PC-9 (cell line): Measurements from ENCODE around the gene EIF4E. TPM values are rescaled to one million over a fixed set of nuclear protein-coding genes. Genes with fewer than 3 reads are reported as not detected.
A peak's percentile ranks its signal among the peaks of the same experiment; 100 is the strongest.

Experiments
- BruUV-seq: library from RNA; stranded (reverse); fragments of 400-500 nt; replicated peaks from 2 replicates; lab custom pipeline; 2021; lab: Mats Ljungman, UMichigan
- CTCF ChIA-PET: fragments of 300-600 bp; sonication (Branson Sonifier 250); formaldehyde crosslinking; loops from one replicate; lab custom pipeline; 2022; ENCODE audit warnings: antibody characterized with exemption; lab: Charles Lee
- POLR2A ChIA-PET: fragments of 300-600 bp; sonication (Branson Sonifier 250); formaldehyde crosslinking; loops from one replicate; lab custom pipeline; 2022; ENCODE audit warnings: antibody characterized with exemption; ENCODE audit not compliant: unreplicated experiment; lab: Charles Lee
- DNase-seq, 2 experiments: peaks; one replicate each; pipeline versions ENCODE4 v3.0.0 to v3.0.0-alpha.2; 2015 to 2022; ENCODE audit warnings: mixed read lengths in 1 of 2
- H2AFZ ChIP-seq: fragments of 200-600 bp; sonication (generic); 2 replicates; pipeline ENCODE4 v1.8.1; 2017; ENCODE audit warnings: antibody characterized with exemption
- H3F3A ChIP-seq: fragments of 200-600 bp; sonication (generic); 2 replicates; pipeline ENCODE4 v1.8.1; 2017; ENCODE audit warnings: antibody characterized with exemption, mild to moderate bottlenecking, low read depth; ENCODE audit not compliant: insufficient read depth
- H3K27ac ChIP-seq: fragments of 200-600 bp; sonication (generic); 2 replicates; pipeline ENCODE4 v1.6.1; 2016; ENCODE audit warnings: mixed run types
- H3K27me3 ChIP-seq: fragments of 200-600 bp; sonication (generic); 2 replicates; pipeline ENCODE4 v1.6.1; 2016; ENCODE audit warnings: low read depth, mixed run types; ENCODE audit not compliant: insufficient read depth
- H3K36me3 ChIP-seq: fragments of 200-600 bp; sonication (generic); 2 replicates; pipeline ENCODE4 v1.6.1; 2016; ENCODE audit warnings: low read depth, mixed run types
- H3K4me1 ChIP-seq: fragments of 200-600 bp; sonication (generic); replicated peaks from 2 replicates; pipeline ENCODE4 v1.6.1; 2016; ENCODE audit warnings: mixed run types; ENCODE audit not compliant: insufficient read depth
- H3K4me2 ChIP-seq: fragments of 200-600 bp; sonication (generic); 2 replicates; pipeline ENCODE4 v1.6.1; 2017; ENCODE audit warnings: mixed run types
- H3K4me3 ChIP-seq: fragments of 200-600 bp; sonication (generic); 2 replicates; pipeline ENCODE4 v1.6.1; 2016; ENCODE audit warnings: mixed run types
- H3K79me2 ChIP-seq: fragments of 200-600 bp; sonication (generic); 2 replicates; pipeline ENCODE4 v1.6.1; 2017; ENCODE audit warnings: low read depth, mixed run types
- H3K9me2 ChIP-seq: fragments of 200-600 bp; sonication (generic); 2 replicates; pipeline ENCODE4 v1.8.1; 2017; ENCODE audit warnings: mild to moderate bottlenecking; ENCODE audit not compliant: insufficient read depth
- H3K9me3 ChIP-seq: fragments of 200-600 bp; sonication (generic); 2 replicates; pipeline ENCODE4 v1.8.1; 2016; ENCODE audit warnings: low read depth; ENCODE audit not compliant: insufficient read depth
- H4K20me1 ChIP-seq: fragments of 200-600 bp; sonication (generic); 2 replicates; pipeline ENCODE4 v1.8.1; 2017; ENCODE audit not compliant: insufficient read depth
- CTCF ChIP-seq: fragments of 200-600 bp; sonication (generic); conservative IDR thresholded peaks from 2 replicates; pipeline ENCODE4 v1.6.1; 2017; ENCODE audit warnings: mixed run types, antibody characterized with exemption, mild to moderate bottlenecking, moderate library complexity
- EZH2 ChIP-seq: fragments of 200-600 bp; sonication (generic); IDR thresholded peaks from 2 replicates; pipeline ENCODE4 v1.8.0; 2017; ENCODE audit warnings: antibody characterized with exemption, low read depth
- intact Hi-C: fragments of 100-400 bp; cut with micrococcal nuclease; formaldehyde crosslinking; loops from one replicate; pipeline ENCODE4 v1.10.0; 2022; ENCODE audit not compliant: unreplicated experiment
- total RNA-seq: library from RNA; stranded (reverse); gene quantifications from 2 replicates; pipeline ENCODE4 v1.2.3, GENCODE V29; 2021

Gene EIF4E
- total RNA-seq, 1 experiment from 2014 or later, result 59.6 TPM

- no peak overlapping the region for H3K27ac ChIP-seq
- H3K4me3 ChIP-seq, result no peak overlapping the region
- CTCF ChIA-PET, result interaction anchor here (0.5 to 0.7 kb wide), 4 partner anchors 10 to 178 kb away, joined by 3 to 5 read pairs (median 4); no protein-coding TSS in a partner anchor
- no peaks in the 10 kb centered on the region for H3K9me3 ChIP-seq
- H3K4me2 ChIP-seq, result no peak overlapping the region
- POLR2A ChIA-PET, result no interaction called here
- H3F3A ChIP-seq, result 0 out of 2 replicates have a peak, but pooled peaks cover under 1% of the 10 kb centered on the region
- no peaks in the 10 kb centered on the region for H3K36me3 ChIP-seq
- peak in 1 of 2 experiments; percentile 61 for DNase-seq
- H3K27me3 ChIP-seq, result no peaks in the 10 kb centered on the region
- no peak overlapping the region for H2AFZ ChIP-seq
- BruUV-seq, result no TSS peak
- intact Hi-C loops, result no loop called here
- no peaks in the 10 kb centered on the region for H4K20me1 ChIP-seq
- H3K4me1 ChIP-seq, result peaks cover 13% of the 10 kb centered on the region
- no peaks in the 10 kb centered on the region for H3K9me2 ChIP-seq
- TF ChIP-seq EZH2 (no peak), CTCF (peak; percentile 82)
- H3K79me2 ChIP-seq, result no peaks in the 10 kb centered on the region
Observed at GRCh38 chr4:98939892-98940298, 11.0 kb upstream of the EIF4E start.

- Histone ChIP-seq H3K27me3 (no peaks in the 10 kb centered on the region), H3K9me2 (no peaks in the 10 kb centered on the region), H3K4me1 (peaks cover 18% of the 10 kb centered on the region), H3F3A (no peaks in the 10 kb centered on the region), H2AFZ (no peak overlapping the region), H3K36me3 (no peaks in the 10 kb centered on the region), H3K4me2 (no peak overlapping the region), H3K79me2 (no peaks in the 10 kb centered on the region), H3K4me3 (no peak overlapping the region), H3K9me3 (no peaks in the 10 kb centered on the region), H3K27ac (no peak overlapping the region), H4K20me1 (no peaks in the 10 kb centered on the region)
- BruUV-seq, result no TSS peak
- no peak for TF ChIP-seq CTCF
- intact Hi-C loops, result no loop called here
- no peak for DNase-seq
- POLR2A ChIA-PET, result no interaction called here
- CTCF ChIA-PET, result no interaction called here
Observed at GRCh38 chr4:98939438-98939837, 10.5 kb upstream of the EIF4E start.

- BruUV-seq, result no TSS peak
- no peaks in the 10 kb centered on the region for H3F3A ChIP-seq
- peak overlapping the region; percentile 40; the same call in 1 of the 2 replicates for H3K27ac ChIP-seq
- no peak overlapping the region for H3K4me2 ChIP-seq
- H3K9me2 ChIP-seq, result no peaks in the 10 kb centered on the region
- no peaks in the 10 kb centered on the region for H3K36me3 ChIP-seq
- H4K20me1 ChIP-seq, result no peaks in the 10 kb centered on the region
- H2AFZ ChIP-seq, result no peak overlapping the region
- H3K27me3 ChIP-seq, result no peaks in the 10 kb centered on the region
- H3K9me3 ChIP-seq, result no peaks in the 10 kb centered on the region
- no peak overlapping the region for H3K4me3 ChIP-seq
- ChIA-PET CTCF (no interaction called here), POLR2A (interaction anchor here (0.6 kb wide), 1 partner anchor 8 kb away, joined by 3 read pairs; no protein-coding TSS in a partner anchor)
- DNase-seq, result peak in 1 of 2 experiments; percentile 42
- peaks cover 25% of the 10 kb centered on the region for H3K4me1 ChIP-seq
- intact Hi-C loops, result no loop called here
- TF ChIP-seq CTCF, result no peak
- TF ChIP-seq EZH2, result no peak
- H3K79me2 ChIP-seq, result no peaks in the 10 kb centered on the region
Observed at GRCh38 chr4:98937986-98938720, 9.2 kb upstream of the EIF4E start.
